K562 (cell line): Measurements from ENCODE around the gene ADAR. TPM values are rescaled to one million over a fixed set of nuclear protein-coding genes. Genes with fewer than 3 reads are reported as not detected.

Source experiments
- ATAC-seq: fragments of 200-7000 bp; cut with Tn5 transposase; 3 replicates; pipeline ENCODE4 v1.9.1; 2020; ENCODE audit warnings: moderate library complexity
- BruUV-seq: library from RNA; stranded (reverse); fragments of 400-500 nt; replicated peaks from 2 replicates; lab custom pipeline; 2021; lab: Mats Ljungman, UMichigan
- CTCF ChIA-PET: fragments of 300-600 bp; formaldehyde crosslinking; extraction: SDS; loops from one replicate; lab custom pipeline; 2021; ENCODE audit warnings: low intra/inter-chr PET ratio; lab: Yijun Ruan, JAX
- POLR2A ChIA-PET: fragments of 300-600, 350-650 bp; sonication (Branson Sonifier 250); formaldehyde crosslinking; extraction: SDS; loops from one replicate; lab custom pipeline; 2021; ENCODE audit warnings: antibody characterized with exemption, inconsistent platforms; lab: Yijun Ruan, JAX
- DNase-seq, 4 experiments: peaks; one replicate each; pipeline versions ENCODE4 v3.0.0 to v3.0.0-alpha.2; 2011 to 2018; ENCODE audit warnings: low spot score in 3 of 4, mixed read lengths in 3 of 4; ENCODE audit errors: extremely low read depth in 1 of 4
- FAIRE-seq: peaks from 2 replicates; lab custom pipeline; 2011; peaks lifted over from hg19 to GRCh38; lab: Jason Lieb, UNC
- H2AFZ ChIP-seq: 2 replicates; pipeline ENCODE4 v1.6.0; 2011; ENCODE audit warnings: low read depth, low read length, control low read depth, inconsistent platforms
- H3K27ac ChIP-seq: fragments of 200-600 bp; 3 replicates; pipeline ENCODE4 v1.8.0; 2011; ENCODE audit warnings: low read depth, mild to moderate bottlenecking, control low read depth, inconsistent platforms, low read length, moderate library complexity, mixed read lengths; ENCODE audit errors: extremely low read depth
- H3K27me3 ChIP-seq, 2 experiments: fragments of 300-600 bp in 1 of 2; 2 replicates in 1 of 2; 3 replicates in 1 of 2; pipeline versions ENCODE4 v1.6.0 to v1.8.0; 2011; ENCODE audit warnings: inconsistent platforms in 2 of 2, low read length in 2 of 2, mild to moderate bottlenecking in 1 of 2, mixed read lengths in 1 of 2, moderate library complexity in 1 of 2; ENCODE audit not compliant: control insufficient read depth in 2 of 2, insufficient read depth in 2 of 2
- H3K36me3 ChIP-seq: fragments of 300-600 bp; 3 replicates; pipeline ENCODE4 v1.8.0; 2011; ENCODE audit warnings: mild to moderate bottlenecking, low read length, inconsistent platforms; ENCODE audit not compliant: control insufficient read depth, insufficient read depth
- H3K4me1 ChIP-seq, 2 experiments: fragments of 200-600 bp in 1 of 2; replicated peaks in 1 of 2; 2 replicates in 1 of 2; 3 replicates in 1 of 2; pipeline versions ENCODE4 v1.5.1 to v1.8.0; 2011; ENCODE audit warnings: inconsistent platforms in 2 of 2, low read length in 2 of 2, mild to moderate bottlenecking in 1 of 2, mixed read lengths in 1 of 2, moderate library complexity in 1 of 2; ENCODE audit not compliant: control insufficient read depth in 2 of 2, insufficient read depth in 2 of 2
- H3K4me2 ChIP-seq: 2 replicates; pipeline ENCODE4 v1.6.1; 2011; ENCODE audit warnings: low read length, control low read depth, inconsistent platforms, mixed read lengths; ENCODE audit not compliant: insufficient read depth
- H3K4me3 ChIP-seq: fragments of 200-600 bp; sonication (generic), shearing (Covaris generic); 2 replicates; pipeline ENCODE4 v1.5.1; 2016; ENCODE audit warnings: control low read depth, inconsistent platforms
- H3K79me2 ChIP-seq: fragments of 200-600 bp; 3 replicates; pipeline ENCODE4 v1.8.0; 2011; ENCODE audit warnings: low read length, inconsistent platforms; ENCODE audit not compliant: control insufficient read depth, insufficient read depth
- H3K9ac ChIP-seq, 2 experiments: 2 replicates each; pipeline versions ENCODE4 v1.6.0 to v1.6.1; 2011; ENCODE audit warnings: low read depth in 2 of 2, low read length in 2 of 2, control low read depth in 1 of 2, inconsistent platforms in 1 of 2, mild to moderate bottlenecking in 1 of 2, mixed read lengths in 1 of 2; ENCODE audit not compliant: insufficient read depth in 1 of 2
- H3K9me1 ChIP-seq: one replicate; pipeline ENCODE4 v1.6.0; 2011; ENCODE audit warnings: inconsistent platforms, mild to moderate bottlenecking, low read length, moderate library complexity; ENCODE audit not compliant: control insufficient read depth, insufficient read depth
- H3K9me3 ChIP-seq: replicated peaks from 2 replicates; pipeline ENCODE4 v1.5.1; 2011; ENCODE audit warnings: low read depth, low read length, inconsistent platforms; ENCODE audit not compliant: control insufficient read depth, insufficient read depth
- H4K20me1 ChIP-seq: replicated peaks from 2 replicates; pipeline ENCODE4 v1.6.1; 2011; ENCODE audit warnings: low read length, inconsistent platforms, mixed read lengths; ENCODE audit not compliant: control insufficient read depth, insufficient read depth
- ARNT ChIP-seq, 2 experiments: fragments of 450-650 bp; IDR thresholded peaks; 2 replicates each; pipeline ENCODE4 v1.6.1; 2016; ENCODE audit warnings: mild to moderate bottlenecking in 1 of 2
- BCOR ChIP-seq: fragments of 450-650 bp; IDR thresholded peaks from 2 replicates; pipeline ENCODE4 v1.6.1; 2016
- CBFB ChIP-seq: sonication (generic); formaldehyde crosslinking; IDR thresholded peaks from 2 replicates; pipeline ENCODE4 v1.4.0; 2020; ENCODE audit warnings: mild to moderate bottlenecking, missing genetic modification reagents
- CBX1 ChIP-seq: sonication (generic); IDR thresholded peaks from 2 replicates; pipeline ENCODE4 v1.6.1; 2016; ENCODE audit warnings: antibody characterized with exemption, low read depth, mild to moderate bottlenecking
- CC2D1A ChIP-seq: fragments of 450-650 bp; IDR thresholded peaks from 2 replicates; pipeline ENCODE4 v1.6.1; 2017; ENCODE audit warnings: mild to moderate bottlenecking
- CEBPB ChIP-seq: fragments of 450-650 bp; IDR thresholded peaks from 2 replicates; pipeline ENCODE4 v1.6.1; 2016; ENCODE audit warnings: missing genetic modification characterization, missing compliant biosample characterization
- EP300 ChIP-seq: IDR thresholded peaks from 2 replicates; pipeline ENCODE4 v1.6.1; 2012; ENCODE audit warnings: low read length, improper control_type of control experiment
- ERF ChIP-seq: fragments of 450-650 bp; formaldehyde crosslinking; IDR thresholded peaks from 2 replicates; pipeline ENCODE4 v1.4.0; 2020; ENCODE audit warnings: mild to moderate bottlenecking, mixed read lengths
- IRF2 ChIP-seq: sonication (generic); formaldehyde crosslinking; IDR thresholded peaks from 2 replicates; pipeline ENCODE4 v1.8.1; 2022; ENCODE audit warnings: mild to moderate bottlenecking, missing genetic modification reagents
- MEIS2 ChIP-seq: fragments of 450-650 bp; IDR thresholded peaks from 2 replicates; pipeline ENCODE4 v1.6.1; 2014; ENCODE audit warnings: mild to moderate bottlenecking; ENCODE audit not compliant: partially characterized antibody
- NR2C2 ChIP-seq, 2 experiments: fragments of 200-800 bp in 1 of 2; sonication (Bioruptor generic) in 1 of 2; sonication (generic) in 1 of 2; formaldehyde crosslinking in 1 of 2; IDR thresholded peaks; 2 replicates each; pipeline versions ENCODE4 v1.6.1 to v1.8.0; 2016 to 2022; ENCODE audit warnings: mild to moderate bottlenecking in 1 of 2, missing compliant biosample characterization in 1 of 2, missing genetic modification characterization in 1 of 2, missing genetic modification reagents in 1 of 2
- PCBP1 ChIP-seq: fragments of 200-400 bp; formaldehyde crosslinking; IDR thresholded peaks from 2 replicates; pipeline ENCODE4 v1.6.1; 2018; ENCODE audit warnings: mild to moderate bottlenecking, low read depth, low read length; ENCODE audit not compliant: poor library complexity, severe bottlenecking
- RERE ChIP-seq: sonication (generic); formaldehyde crosslinking; IDR thresholded peaks from 2 replicates; pipeline ENCODE4 v1.8.0; 2023; ENCODE audit warnings: missing genetic modification reagents, mild to moderate bottlenecking, borderline replicate concordance
- SP1 ChIP-seq: sonication (generic); formaldehyde crosslinking; IDR thresholded peaks from 2 replicates; pipeline ENCODE4 v1.8.1; 2022; ENCODE audit warnings: mild to moderate bottlenecking, missing genetic modification reagents
- ZNF134 ChIP-seq: fragments of 250-450 bp; sonication (Bioruptor Pico); conservative IDR thresholded peaks from 2 replicates; pipeline ENCODE4 v1.4.0; 2020
- ZNF197 ChIP-seq: fragments of 200-800 bp; sonication (Bioruptor generic); IDR thresholded peaks from 2 replicates; pipeline ENCODE4 v1.6.1; 2016; ENCODE audit warnings: low read depth, missing genetic modification characterization, missing compliant biosample characterization
- ZNF830 ChIP-seq: fragments of 250-450 bp; sonication (Bioruptor Pico); IDR thresholded peaks from 2 replicates; pipeline ENCODE4 v1.5.0; 2021; ENCODE audit warnings: mild to moderate bottlenecking
- WGBS: fragments of 100-300 bp; shearing (Covaris generic); methylation state at CpG from one replicate; pipeline ENCODE4 v1.1.6; 2016; ENCODE audit warnings: low coverage, mixed read lengths; ENCODE audit not compliant: insufficient coverage; ENCODE audit errors: missing lambda C conversion rate; 5-methylcytosine and 5-hydroxymethylcytosine counted together
- in situ Hi-C: fragments of 300-500 bp; cut with MboI; formaldehyde crosslinking; loops from 4 replicates; pipeline ENCODE4 v1.15.0; 2018; ENCODE audit warnings: inconsistent platforms, mixed read lengths
- intact Hi-C: fragments of 100-400 bp; cut with micrococcal nuclease; formaldehyde crosslinking; loops from 2 replicates; pipeline ENCODE4 v1.14.2; 2022
- polyA plus RNA-seq, 8 experiments: library from polyadenylated mRNA; depleted of rRNA in 4 of 8; stranded (reverse) in 5 of 8; unstranded in 3 of 8; fragments of >200 nt; fragmentation: Nextera tagmentation in 2 of 8; fragmentation: Illumina TruSeq in 1 of 8; extraction: Ambion mirVana in 2 of 8; extraction: Trizol in 1 of 8; gene quantifications; 2 replicates each; pipeline versions ENCODE4 v1.2.1 to v1.2.3, GENCODE V29; 2011 to 2014; ENCODE audit warnings: inconsistent platforms in 1 of 8, missing spikeins in 1 of 8
- total RNA-seq, 7 experiments: library from RNA; depleted of rRNA in 6 of 7; stranded (reverse); fragments of >200 nt in 6 of 7; fragmentation: Illumina TruSeq in 2 of 7; extraction: Trizol in 2 of 7; gene quantifications; 2 replicates each; pipeline versions ENCODE4 v1.2.1 to v1.2.3, GENCODE V29; 2011 to 2021; ENCODE audit warnings: low replicate concordance in 1 of 7

The ADAR gene
- total and polyA plus RNA-seq, 9 of the 15 experiments (the other 6 are each of a cell fraction or from before 2014, with no cell fraction given) = 30.1 to 123 (median 60.2) TPM

- peak overlapping the region; percentile 81 for H3K4me3 ChIP-seq
- peak overlapping the region; percentile 99 for H3K4me2 ChIP-seq
- peak; percentile 55 to 68 (median 64) for DNase-seq
- H4K20me1 ChIP-seq = peaks cover 18% of the 10 kb centered on the region; the same call in 1 of the 2 replicates
- H3K9ac ChIP-seq = peak overlapping the region; percentile 85 to 98
- 4% methylated on average over 18 of the region's 37 CpGs for WGBS
- peaks cover 3% of the 10 kb centered on the region for H3K9me1 ChIP-seq
- ATAC-seq = peak; percentile 67
- H3K79me2 ChIP-seq = peaks cover 70% of the 10 kb centered on the region
- no peaks in the 10 kb centered on the region for H3K9me3 ChIP-seq
- CTCF ChIA-PET = interaction anchor here (0.7 kb wide), 1 partner anchor 13 kb away, joined by 4 read pairs; no protein-coding TSS in a partner anchor
- no peak for FAIRE-seq
- intact Hi-C loops (loop anchor here (2.0 kb wide), 1 partner anchor 18 kb away; no protein-coding TSS in a partner anchor), in situ Hi-C loops (no loop called here)
- no TSS peak for BruUV-seq
- H3K36me3 ChIP-seq = peaks cover 13% of the 10 kb centered on the region; the same call in 2 of the 3 replicates
- peak overlapping the region; percentile 87 for H2AFZ ChIP-seq
- H3K4me1 ChIP-seq = peaks cover 8 to 26% of the 10 kb centered on the region in 2 experiments
- POLR2A ChIA-PET = interaction anchor here (0.6 to 2.3 kb wide), 6 partner anchors 12 to 1223 kb away, joined by 3 to 5 read pairs (median 4); no protein-coding TSS in a partner anchor
- no peaks in the 10 kb centered on the region for H3K27me3 ChIP-seq
- peak overlapping the region; percentile 91 for H3K27ac ChIP-seq
- TF ChIP-seq CBX1 (no peak), RERE (CRISPR knock-in tag) (no peak), IRF2 (CRISPR knock-in tag) (no peak), ERF (CRISPR knock-in tag) (no peak), EP300 (0 out of 2 replicates have a peak, but pooled peaks have one; percentile 0), MEIS2 (no peak), PCBP1 (no peak), NR2C2 (CRISPR knock-in tag; IDR thresholded peaks at IDR 0.05) (no peak), NR2C2 (tag; IDR thresholded peaks at IDR 0.05) (peak; percentile 44), ZNF830 (no peak), ZNF197 (no peak), BCOR (peak; percentile 52), CBFB (CRISPR knock-in tag) (no peak), CC2D1A (peak; percentile 22; the same call in 1 of the 2 replicates), ARNT (IDR thresholded peaks at IDR 0.05) (peak; percentile 18 to 68; a peak in 1 of 4 replicates), SP1 (CRISPR knock-in tag) (peak; percentile 16; the same call in 1 of the 2 replicates), CEBPB (tag) (peak; percentile 79), ZNF134 (CRISPR knock-in tag) (no peak)
Measured at GRCh38 chr1:154608397-154609270, 648 bp upstream of the ADAR start.
